Stimulated activated CD8-positive, alpha-beta memory T cell treated with anti-CD3 and anti-CD28 coated beads, Interleukin-12 subunit alpha, Interleukin-12 subunit beta, amount 100 ng/mL, for 24 hours (primary cell): Measurements from ENCODE around the gene MGLL.

ENCODE experiments used
- DNase-seq: peaks from one replicate; pipeline ENCODE4 v3.0.0-alpha.2; 2020; ENCODE audit errors: extremely low read depth

Gene MGLL

GRCh38 chr3:127814325-127814781, 8.0 kb downstream of the MGLL start:
- DNase-seq: no peak

GRCh38 chr3:127812151-127812550, 10.2 kb downstream of the MGLL start:
- no peak for DNase-seq

DNA sequence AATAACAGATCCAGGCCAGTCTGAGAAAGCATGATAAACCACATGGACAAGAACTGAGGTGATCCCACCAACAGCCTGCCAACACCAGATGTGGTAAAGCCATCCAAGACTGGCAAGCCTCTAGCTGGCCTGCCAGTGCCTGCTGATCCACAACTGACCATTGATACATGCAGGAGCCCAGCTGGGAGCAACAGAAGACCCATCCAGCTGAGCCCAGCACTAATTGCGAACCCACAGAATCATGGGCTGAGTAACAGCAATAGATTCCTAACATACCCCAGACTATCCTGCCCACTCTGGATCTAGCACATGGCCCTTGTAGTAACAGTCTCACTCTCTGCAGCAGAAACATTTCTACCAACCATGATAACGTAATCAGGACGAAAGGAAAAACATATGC, 10.6 kb downstream of the MGLL start:
- no peak for DNase-seq

- no peak for DNase-seq
Observed at GRCh38 chr3:127809611-127810010, 12.7 kb downstream of the MGLL start.

GRCh38 chr3:127809211-127809610, 13.1 kb downstream of the MGLL start:
- DNase-seq: no peak

- DNase-seq: no peak
Observed at GRCh38 chr3:127808197-127808596, 14.1 kb downstream of the MGLL start.

DNA sequence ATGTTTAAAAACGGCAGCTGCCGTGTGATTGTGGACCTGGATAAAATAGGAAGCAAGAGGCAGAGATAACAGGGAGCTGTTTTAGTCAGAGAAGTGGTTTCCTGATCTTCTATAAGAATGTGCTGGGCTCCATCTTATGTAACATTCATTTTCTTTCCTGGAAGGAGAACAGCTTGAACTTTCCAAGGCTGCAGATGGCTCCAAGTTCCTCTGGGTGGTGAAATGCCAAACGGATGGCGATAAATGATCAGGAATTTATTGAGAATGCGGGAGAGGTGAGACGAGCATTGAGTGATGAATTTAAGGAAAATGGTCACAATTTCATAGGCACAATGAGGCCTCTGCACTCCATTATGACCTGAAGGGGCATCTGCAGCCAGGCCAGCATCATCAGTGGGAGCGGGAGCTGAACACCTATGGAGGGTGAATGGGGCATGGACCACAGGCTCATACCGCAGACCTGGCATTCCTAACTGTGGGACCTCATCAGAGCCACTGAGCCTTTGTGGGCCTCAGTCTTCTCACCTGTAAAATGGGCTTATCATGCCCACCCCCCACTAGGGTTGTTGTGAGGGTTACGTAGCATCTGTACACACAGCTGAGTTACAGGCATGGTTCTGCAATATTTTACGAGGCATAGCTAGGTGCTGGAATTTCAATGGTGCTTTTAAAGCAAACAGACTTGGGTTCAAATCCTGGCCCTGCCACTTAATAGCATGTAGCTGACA, 17.1 kb downstream of the MGLL start:
- no peak for DNase-seq

- no peak for DNase-seq
Observed at GRCh38 chr3:127804141-127804540, 18.2 kb downstream of the MGLL start.

- DNase-seq: no peak
Observed at GRCh38 chr3:127803619-127804018, 18.7 kb downstream of the MGLL start.

DNA sequence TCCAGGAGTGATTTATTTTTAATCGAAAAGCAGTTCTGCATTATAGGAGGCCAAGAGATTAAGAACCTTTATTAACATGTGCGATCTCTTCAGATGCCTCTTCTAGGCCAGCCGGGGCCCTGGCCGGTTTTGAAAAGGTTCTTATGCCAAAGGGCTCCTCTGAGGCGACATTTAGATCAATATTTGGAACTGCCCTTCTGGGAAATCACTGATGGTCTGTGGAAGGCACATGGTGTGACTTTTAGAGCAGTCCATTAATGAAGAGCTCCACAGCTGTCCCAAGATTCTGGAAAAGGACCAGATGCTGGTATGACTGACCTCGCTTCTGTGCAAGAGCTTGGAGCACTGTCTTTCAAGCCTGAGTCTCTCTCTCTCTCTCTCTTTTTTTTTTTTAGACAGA, 19.7 kb downstream of the MGLL start:
- DNase-seq: no peak

GRCh38 chr3:127801731-127802313, 20.5 kb downstream of the MGLL start:
- DNase-seq: no peak

DNA sequence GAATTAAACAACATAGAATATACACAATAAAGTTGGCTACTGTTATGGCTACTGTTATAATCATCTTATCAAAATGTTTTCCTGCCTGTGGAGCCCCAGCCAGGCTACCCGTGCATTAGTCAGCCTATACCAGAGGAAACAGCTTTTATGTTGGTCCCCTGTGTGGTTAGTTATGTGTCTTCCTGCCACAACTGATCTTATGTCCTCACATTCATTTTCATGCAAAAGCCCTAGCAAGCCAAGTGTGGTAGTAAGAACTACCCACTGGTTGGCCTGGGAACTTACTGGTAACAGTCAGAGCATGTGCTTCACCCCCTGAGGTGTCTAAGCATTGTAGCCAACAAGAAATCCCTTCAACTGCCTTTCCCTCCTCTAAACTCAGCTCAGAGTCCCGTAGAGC, 21.8 kb downstream of the MGLL start:
- DNase-seq: no peak

GRCh38 chr3:127799476-127800222, 22.7 kb downstream of the MGLL start:
- no peak for DNase-seq

- no peak for DNase-seq
Observed at GRCh38 chr3:127798716-127799115, 23.6 kb downstream of the MGLL start.

GRCh38 chr3:127796831-127797150, 25.5 kb downstream of the MGLL start:
- DNase-seq: no peak

- no peak for DNase-seq
Observed at GRCh38 chr3:127796045-127796830, 26.1 kb downstream of the MGLL start.

GRCh38 chr3:127794972-127795371, 27.3 kb downstream of the MGLL start:
- no peak for DNase-seq

DNA sequence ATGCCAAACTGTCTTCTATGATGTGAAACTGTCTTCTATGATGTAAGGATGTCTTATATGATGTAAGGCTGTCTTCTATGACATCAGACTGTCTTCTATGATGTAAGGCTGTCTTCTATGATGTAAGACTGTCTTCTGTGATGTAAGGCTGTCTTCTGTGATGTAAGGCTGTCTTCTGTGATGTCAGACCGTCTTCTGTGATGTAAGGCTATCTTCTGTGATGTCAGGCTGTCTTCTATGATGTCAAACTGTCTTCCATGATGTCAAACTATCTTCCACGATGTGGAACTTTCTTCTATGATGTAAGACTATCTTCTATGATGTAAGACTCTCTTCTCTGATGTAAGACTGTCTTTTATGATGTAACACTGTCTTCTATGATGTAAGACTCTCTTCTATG, 27.9 kb downstream of the MGLL start:
- no peak for DNase-seq

- no peak for DNase-seq
Observed at GRCh38 chr3:127792541-127793292, 29.6 kb downstream of the MGLL start.

DNA sequence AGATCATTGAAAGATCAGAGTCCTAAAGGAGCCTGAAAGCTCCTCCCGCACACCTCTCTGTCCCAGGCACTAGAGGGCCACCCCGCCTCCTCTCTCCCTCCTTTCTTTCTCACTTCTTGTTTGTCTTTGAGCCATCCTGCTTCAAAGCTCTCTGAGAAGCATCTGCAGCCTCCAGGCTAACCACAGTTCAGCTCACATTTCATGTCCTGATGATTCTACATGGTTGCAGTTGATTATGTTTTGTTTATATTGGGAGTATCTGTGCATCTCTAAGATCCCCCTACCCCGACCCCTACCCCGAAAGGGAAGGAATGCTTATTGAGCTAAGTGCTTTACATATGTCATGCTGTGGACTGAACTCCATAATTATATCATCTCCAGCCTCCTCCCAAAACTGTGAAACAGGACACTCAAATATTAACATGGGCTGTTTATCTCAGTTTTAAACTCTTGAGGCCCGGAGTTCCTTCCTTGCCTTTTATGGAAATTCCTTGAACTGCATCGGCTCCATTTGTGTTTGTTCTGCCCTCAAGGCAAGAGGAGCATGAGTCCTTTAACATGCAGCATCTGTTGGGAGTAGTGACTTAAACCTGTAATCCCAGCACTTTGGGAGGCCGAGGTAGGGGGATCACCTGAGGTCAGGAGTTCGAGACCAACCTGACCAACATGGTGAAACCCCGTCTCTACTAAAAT, 30.9 kb downstream of the MGLL start:
- no peak for DNase-seq

GRCh38 chr3:127790882-127791183, 31.5 kb downstream of the MGLL start:
- no peak for DNase-seq
